Skeletal muscle tissue (tissue), 2 donors: ENCODE data around the gene GSG1L. TPM values are rescaled to one million over a fixed set of nuclear protein-coding genes. Genes with fewer than 3 reads are reported as not detected.

Experiments
- small RNA-seq: library from RNA; depleted of rRNA; stranded (forward); fragments of <200 nt; gene quantifications from one replicate; pipeline ENCODE3, GENCODE V24; 2014
- total RNA-seq: library from RNA; depleted of rRNA; stranded (reverse); fragments of >200 nt; gene quantifications from one replicate; pipeline ENCODE4 v1.2.3, GENCODE V29; 2014

Gene GSG1L
- total RNA-seq, 1 donor from 2014 or later, result 2.1 TPM

Small RNAs within 50 kb of the gene (small RNA-seq; reads per million reads assigned to genes)
- gene RNU6-1241P (not detected), gene RNU6-159P (not detected)

Other genes with a start within 250 kb of the GSG1L start
- 33.9 TPM for gene XPO6, start 148.3 kb upstream of the GSG1L start, total RNA-seq
- 1.0 TPM for gene SBK1, start 228.8 kb upstream of the GSG1L start, total RNA-seq